B cell (primary cell): ENCODE measurements around the gene CERS6. TPM values are rescaled to one million over a fixed set of nuclear protein-coding genes. Genes with fewer than 3 reads are reported as not detected.

Source experiments
- ATAC-seq: fragments of 200-7000 bp; cut with Tn5 transposase; one replicate; pipeline ENCODE4 v1.10.0; 2021; ENCODE audit warnings: low read depth, mild to moderate bottlenecking, moderate number of reproducible peaks, moderate library complexity
- CTCF ChIA-PET: fragments of 350-600 bp; sonication (Branson Sonifier 250); formaldehyde crosslinking; loops from one replicate; lab custom pipeline; 2021; ENCODE audit warnings: antibody characterized with exemption, inconsistent platforms; lab: Charles Lee
- POLR2A ChIA-PET: fragments of 350-600 bp; sonication (Branson Sonifier 250); formaldehyde crosslinking; loops from one replicate; lab custom pipeline; 2021; ENCODE audit warnings: antibody characterized with exemption; lab: Charles Lee
- DNase-seq: peaks from one replicate; pipeline ENCODE4 v3.0.0; 2013
- H2AFZ ChIP-seq: 2 replicates; pipeline ENCODE4 v1.6.1; 2012; ENCODE audit warnings: mild to moderate bottlenecking, low read depth, low read length; ENCODE audit not compliant: insufficient read depth, poor library complexity, severe bottlenecking
- H3K27ac ChIP-seq, 2 donors: 1 replicate in 1 of 2; 2 replicates in 1 of 2; pipeline ENCODE4 v1.5.1; 2012 to 2013; ENCODE audit warnings: low read length in 2 of 2, mild to moderate bottlenecking in 2 of 2, moderate library complexity in 1 of 2
- H3K27me3 ChIP-seq, 4 experiments: fragments of 200-600 bp in 1 of 4; sonication (generic) in 1 of 4; replicated peaks in 1 of 4; 1 replicate in 2 of 4; 2 replicates in 2 of 4; pipeline versions ENCODE4 v1.6.1 to v1.7.0; 2013 to 2016; ENCODE audit warnings: low read length in 3 of 4, mild to moderate bottlenecking in 2 of 4, mixed read lengths in 1 of 4, moderate library complexity in 1 of 4; ENCODE audit not compliant: insufficient read depth in 4 of 4, control insufficient read depth in 3 of 4; ENCODE audit errors: control extremely low read depth in 1 of 4
- H3K36me3 ChIP-seq, 2 experiments: replicated peaks in 1 of 2; 1 replicate in 1 of 2; 2 replicates in 1 of 2; pipeline versions ENCODE4 v1.6.1 to v1.7.1; 2013; ENCODE audit warnings: low read length in 1 of 2; ENCODE audit not compliant: insufficient read depth in 2 of 2, control insufficient read depth in 1 of 2; ENCODE audit errors: control extremely low read depth in 1 of 2, extremely low read depth in 1 of 2
- H3K4me1 ChIP-seq, 2 donors: fragments of 200-600 bp in 1 of 2; sonication (generic) in 1 of 2; 1 replicate in 1 of 2; 2 replicates in 1 of 2; pipeline versions ENCODE4 v1.5.1 to v1.6.1; 2013 to 2017; ENCODE audit warnings: low read length in 2 of 2; ENCODE audit not compliant: control insufficient read depth in 2 of 2, insufficient read depth in 2 of 2
- H3K4me2 ChIP-seq: replicated peaks from 2 replicates; pipeline ENCODE3; 2012; ENCODE audit warnings: mild to moderate bottlenecking, low read depth, low read length; ENCODE audit not compliant: poor library complexity, severe bottlenecking
- H3K4me3 ChIP-seq, 5 experiments: fragments of 200-600 bp in 1 of 5; sonication (generic) in 1 of 5; 1 replicate in 3 of 5; 2 replicates in 2 of 5; pipeline versions ENCODE4 v1.5.1 to v1.7.0; 2011 to 2016; ENCODE audit warnings: low read length in 4 of 5, mild to moderate bottlenecking in 4 of 5, low read depth in 2 of 5, control low read depth in 1 of 5, moderate library complexity in 1 of 5; ENCODE audit not compliant: insufficient read depth in 1 of 5; ENCODE audit errors: control extremely low read depth in 1 of 5, extremely low read depth in 1 of 5
- H3K79me2 ChIP-seq: fragments of 200-600 bp; sonication (generic); one replicate; pipeline ENCODE4 v1.6.0; 2016; ENCODE audit warnings: low read length; ENCODE audit not compliant: control insufficient read depth, insufficient read depth
- H3K9ac ChIP-seq: fragments of 200-600 bp; sonication (generic); 2 replicates; pipeline ENCODE4 v1.6.1; 2017; ENCODE audit warnings: mild to moderate bottlenecking, low read length, moderate library complexity
- H3K9me3 ChIP-seq, 3 donors: one replicate each; pipeline versions ENCODE4 v1.6.1 to v1.7.1; 2013; ENCODE audit warnings: low read length in 2 of 3; ENCODE audit not compliant: control insufficient read depth in 2 of 3, insufficient read depth in 1 of 3; ENCODE audit errors: control extremely low read depth in 1 of 3
- H4K20me1 ChIP-seq: 2 replicates; pipeline ENCODE4 v1.6.0; 2012; ENCODE audit warnings: mild to moderate bottlenecking, low read length; ENCODE audit not compliant: insufficient read depth, control insufficient read depth, poor library complexity, severe bottlenecking
- H3K27ac Mint-ChIP-seq: one replicate; pipeline ENCODE4 v1.8.0; 2021; ENCODE audit warnings: mixed read lengths
- H3K27me3 Mint-ChIP-seq: one replicate; pipeline ENCODE4 v1.8.0; 2021; ENCODE audit warnings: mixed read lengths
- H3K4me1 Mint-ChIP-seq: one replicate; pipeline ENCODE4 v1.8.0; 2021; ENCODE audit warnings: mixed read lengths
- H3K4me3 Mint-ChIP-seq: one replicate; pipeline ENCODE4 v1.8.0; 2021; ENCODE audit warnings: mixed read lengths
- H3K9me3 Mint-ChIP-seq: one replicate; pipeline ENCODE4 v1.8.0; 2022; ENCODE audit warnings: mixed read lengths; ENCODE audit not compliant: insufficient read depth
- EZH2 ChIP-seq: IDR thresholded peaks from 2 replicates; pipeline ENCODE4 v1.6.1; 2012; ENCODE audit warnings: borderline replicate concordance, low read depth, mild to moderate bottlenecking, moderate library complexity, low read length; ENCODE audit not compliant: insufficient read depth, poor library complexity, severe bottlenecking
- WGBS: methylation state at CpG from one replicate; pipeline ENCODE4 v1.1.5; 2013; ENCODE audit warnings: missing lambda C conversion rate; ENCODE audit not compliant: insufficient coverage; 5-methylcytosine and 5-hydroxymethylcytosine counted together
- intact Hi-C: fragments of 100-400 bp; cut with micrococcal nuclease; formaldehyde crosslinking; loops from one replicate; pipeline ENCODE4 v1.10.0; 2022
- polyA plus RNA-seq: library from polyadenylated mRNA; depleted of rRNA; stranded (reverse); fragments of >200 nt; gene quantifications from 2 replicates; pipeline ENCODE4 v1.2.3, GENCODE V29; 2012
- total RNA-seq, 2 donors: library from RNA; stranded (reverse); fragments of 120-200 nt in 1 of 2; gene quantifications; 1 replicate in 1 of 2; 2 replicates in 1 of 2; pipeline versions ENCODE4 v1.2.3 to v1.2.4, GENCODE V29; 2013 to 2022
- TF ChIP-seq, protein P1 (sequence below): fragments of 200-600 bp; IDR thresholded peaks from one replicate; pipeline ENCODE4 v1.8.0; 2022; ENCODE audit warnings: antibody characterized with exemption, mild to moderate bottlenecking

Gene CERS6
- total and polyA plus RNA-seq, 2 donors (not counting 1 experiment from before 2014, with no cell fraction given): 2.2 to 5.5 TPM

DNA sequence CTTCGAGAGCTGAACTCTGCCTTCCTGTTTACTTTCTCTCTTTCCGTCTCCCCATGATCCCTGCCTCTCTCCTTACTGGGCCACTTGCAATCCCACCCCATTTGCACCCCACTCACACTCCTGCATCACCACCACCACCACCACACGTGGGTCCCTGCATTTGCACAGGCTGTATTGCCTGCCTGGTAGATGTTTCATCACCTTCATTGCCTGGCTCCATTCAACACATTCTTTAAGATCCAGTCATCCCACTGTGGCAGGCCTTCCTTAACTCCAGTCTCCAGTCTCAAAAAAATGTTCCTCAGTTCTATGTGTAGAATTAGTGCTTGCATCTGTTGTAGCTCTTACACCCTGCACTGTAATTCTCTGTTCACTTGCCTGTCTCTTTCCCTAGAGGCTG lies 360.3 kb downstream of the CERS6 start:
- H3K79me2 ChIP-seq: no peaks in the 10 kb centered on the region
- no peaks in the 10 kb centered on the region for H3K9me3 ChIP-seq
- intact Hi-C loops: no loop called here
- ChIA-PET CTCF (no interaction called here), POLR2A (no interaction called here)
- Mint-ChIP-seq H3K4me3 (no peak overlapping the region), H3K4me1 (no peaks in the 10 kb centered on the region), H3K27me3 (no peaks in the 10 kb centered on the region), H3K27ac (no peak overlapping the region), H3K9me3 (no peaks in the 10 kb centered on the region)
- TF ChIP-seq, protein P1, sequence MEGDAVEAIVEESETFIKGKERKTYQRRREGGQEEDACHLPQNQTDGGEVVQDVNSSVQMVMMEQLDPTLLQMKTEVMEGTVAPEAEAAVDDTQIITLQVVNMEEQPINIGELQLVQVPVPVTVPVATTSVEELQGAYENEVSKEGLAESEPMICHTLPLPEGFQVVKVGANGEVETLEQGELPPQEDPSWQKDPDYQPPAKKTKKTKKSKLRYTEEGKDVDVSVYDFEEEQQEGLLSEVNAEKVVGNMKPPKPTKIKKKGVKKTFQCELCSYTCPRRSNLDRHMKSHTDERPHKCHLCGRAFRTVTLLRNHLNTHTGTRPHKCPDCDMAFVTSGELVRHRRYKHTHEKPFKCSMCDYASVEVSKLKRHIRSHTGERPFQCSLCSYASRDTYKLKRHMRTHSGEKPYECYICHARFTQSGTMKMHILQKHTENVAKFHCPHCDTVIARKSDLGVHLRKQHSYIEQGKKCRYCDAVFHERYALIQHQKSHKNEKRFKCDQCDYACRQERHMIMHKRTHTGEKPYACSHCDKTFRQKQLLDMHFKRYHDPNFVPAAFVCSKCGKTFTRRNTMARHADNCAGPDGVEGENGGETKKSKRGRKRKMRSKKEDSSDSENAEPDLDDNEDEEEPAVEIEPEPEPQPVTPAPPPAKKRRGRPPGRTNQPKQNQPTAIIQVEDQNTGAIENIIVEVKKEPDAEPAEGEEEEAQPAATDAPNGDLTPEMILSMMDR: no peak
- no peak for TF ChIP-seq EZH2
- H3K4me1 ChIP-seq: no peaks in the 10 kb centered on the region
- no peaks in the 10 kb centered on the region for H3K27me3 ChIP-seq
- no peak overlapping the region for H3K4me2 ChIP-seq
- no peak for ATAC-seq
- no peaks in the 10 kb centered on the region for H3K36me3 ChIP-seq
- H3K27ac ChIP-seq: no peak overlapping the region
- H2AFZ ChIP-seq: no peak overlapping the region
- WGBS: 100% methylated on average over 3 of the region's 3 CpGs
- DNase-seq: no peak
- H3K4me3 ChIP-seq: no peak overlapping the region
- no peak overlapping the region for H3K9ac ChIP-seq
- H4K20me1 ChIP-seq: no peaks in the 10 kb centered on the region

DNA sequence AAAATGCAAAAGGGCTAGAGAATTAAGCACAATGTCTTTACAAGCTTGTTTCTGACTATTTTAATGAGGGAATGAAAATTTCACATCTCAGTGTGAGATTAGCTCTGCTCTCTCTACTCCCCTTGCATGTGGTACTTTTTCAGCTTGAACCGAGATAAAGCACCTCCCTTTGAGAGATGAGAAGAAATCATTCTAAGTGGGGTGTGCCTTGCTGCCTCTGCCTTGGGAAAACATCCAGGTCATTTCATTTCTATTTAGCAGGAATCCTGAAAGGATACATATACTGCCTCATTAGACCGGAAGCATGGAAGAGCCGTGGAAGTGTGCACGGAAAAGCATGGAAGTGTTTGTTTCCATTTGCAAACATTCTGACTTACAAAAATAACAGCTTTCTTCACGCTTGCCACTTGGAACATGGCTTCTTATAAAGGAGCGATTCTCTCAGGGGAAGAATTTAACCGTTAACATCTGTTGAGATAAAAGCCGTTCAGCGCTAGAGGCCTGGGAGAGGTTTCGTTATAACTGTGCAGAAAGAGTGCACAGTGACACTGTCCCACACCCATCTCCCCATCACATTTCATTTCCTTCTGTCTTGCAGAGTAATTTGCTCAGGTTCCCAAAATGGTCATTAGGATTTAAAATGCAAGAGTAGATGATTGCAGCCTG lies 363.1 kb downstream of the CERS6 start:
- H3K4me3 Mint-ChIP-seq: no peak overlapping the region
- Histone ChIP-seq H3K4me2 (no peak overlapping the region), H3K4me1 (no peaks in the 10 kb centered on the region), H3K36me3 (no peaks in the 10 kb centered on the region), H3K9me3 (no peaks in the 10 kb centered on the region), H3K4me3 (no peak overlapping the region), H3K79me2 (no peaks in the 10 kb centered on the region), H3K27ac (no peak overlapping the region), H3K27me3 (no peaks in the 10 kb centered on the region), H3K9ac (no peak overlapping the region), H2AFZ (no peak overlapping the region), H4K20me1 (no peaks in the 10 kb centered on the region)
- H3K4me1 Mint-ChIP-seq: no peaks in the 10 kb centered on the region
- CTCF ChIA-PET: no interaction called here
- H3K27me3 Mint-ChIP-seq: no peaks in the 10 kb centered on the region
- no peak overlapping the region for H3K27ac Mint-ChIP-seq
- no peaks in the 10 kb centered on the region for H3K9me3 Mint-ChIP-seq
- intact Hi-C loops: no loop called here
- no peak for TF ChIP-seq EZH2
- TF ChIP-seq, protein P1: no peak
- DNase-seq: no peak
- ATAC-seq: no peak
- 83% methylated on average over 1 of the region's 10 CpGs for WGBS
- POLR2A ChIA-PET: no interaction called here
